ENCODE measurements around the gene IFRD1.

The IFRD1 gene

DNA sequence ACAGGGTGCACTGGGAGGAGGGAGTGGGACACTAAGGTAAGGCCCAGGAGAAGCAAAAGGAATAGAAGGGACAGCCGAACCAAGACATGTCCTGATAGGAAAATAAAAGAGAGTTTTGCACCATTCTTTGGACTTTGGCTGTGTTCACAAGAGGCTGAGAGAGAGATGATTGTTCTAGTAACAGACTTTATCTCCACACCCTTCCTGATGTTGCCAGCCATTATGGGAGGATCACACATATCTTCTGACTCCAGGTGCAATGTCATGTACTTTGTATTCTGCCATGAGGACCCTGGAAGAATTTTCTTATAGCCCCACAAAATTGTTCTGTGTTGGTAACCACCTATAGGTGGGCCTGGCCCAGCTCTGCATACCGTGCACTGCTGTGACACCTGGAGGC, 41.9 kb downstream of the IFRD1 start:
- TF ChIP-seq ZFP3 (CRISPR knock-in tag; IDR thresholded peaks at IDR 0.05), result no peak
- no peak for TF ChIP-seq TOX (CRISPR knock-in tag; IDR thresholded peaks at IDR 0.05; ENCODE audit: borderline replicate concordance)
- no peak for TF ChIP-seq CSDC2 (CRISPR knock-in tag; IDR thresholded peaks at IDR 0.05)
- TF ChIP-seq, protein P1, sequence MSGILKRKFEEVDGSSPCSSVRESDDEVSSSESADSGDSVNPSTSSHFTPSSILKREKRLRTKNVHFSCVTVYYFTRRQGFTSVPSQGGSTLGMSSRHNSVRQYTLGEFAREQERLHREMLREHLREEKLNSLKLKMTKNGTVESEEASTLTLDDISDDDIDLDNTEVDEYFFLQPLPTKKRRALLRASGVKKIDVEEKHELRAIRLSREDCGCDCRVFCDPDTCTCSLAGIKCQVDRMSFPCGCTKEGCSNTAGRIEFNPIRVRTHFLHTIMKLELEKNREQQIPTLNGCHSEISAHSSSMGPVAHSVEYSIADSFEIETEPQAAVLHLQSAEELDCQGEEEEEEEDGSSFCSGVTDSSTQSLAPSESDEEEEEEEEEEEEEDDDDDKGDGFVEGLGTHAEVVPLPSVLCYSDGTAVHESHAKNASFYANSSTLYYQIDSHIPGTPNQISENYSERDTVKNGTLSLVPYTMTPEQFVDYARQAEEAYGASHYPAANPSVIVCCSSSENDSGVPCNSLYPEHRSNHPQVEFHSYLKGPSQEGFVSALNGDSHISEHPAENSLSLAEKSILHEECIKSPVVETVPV (CRISPR knock-in tag; IDR thresholded peaks at IDR 0.05), result no peak
- TF ChIP-seq, protein P2, sequence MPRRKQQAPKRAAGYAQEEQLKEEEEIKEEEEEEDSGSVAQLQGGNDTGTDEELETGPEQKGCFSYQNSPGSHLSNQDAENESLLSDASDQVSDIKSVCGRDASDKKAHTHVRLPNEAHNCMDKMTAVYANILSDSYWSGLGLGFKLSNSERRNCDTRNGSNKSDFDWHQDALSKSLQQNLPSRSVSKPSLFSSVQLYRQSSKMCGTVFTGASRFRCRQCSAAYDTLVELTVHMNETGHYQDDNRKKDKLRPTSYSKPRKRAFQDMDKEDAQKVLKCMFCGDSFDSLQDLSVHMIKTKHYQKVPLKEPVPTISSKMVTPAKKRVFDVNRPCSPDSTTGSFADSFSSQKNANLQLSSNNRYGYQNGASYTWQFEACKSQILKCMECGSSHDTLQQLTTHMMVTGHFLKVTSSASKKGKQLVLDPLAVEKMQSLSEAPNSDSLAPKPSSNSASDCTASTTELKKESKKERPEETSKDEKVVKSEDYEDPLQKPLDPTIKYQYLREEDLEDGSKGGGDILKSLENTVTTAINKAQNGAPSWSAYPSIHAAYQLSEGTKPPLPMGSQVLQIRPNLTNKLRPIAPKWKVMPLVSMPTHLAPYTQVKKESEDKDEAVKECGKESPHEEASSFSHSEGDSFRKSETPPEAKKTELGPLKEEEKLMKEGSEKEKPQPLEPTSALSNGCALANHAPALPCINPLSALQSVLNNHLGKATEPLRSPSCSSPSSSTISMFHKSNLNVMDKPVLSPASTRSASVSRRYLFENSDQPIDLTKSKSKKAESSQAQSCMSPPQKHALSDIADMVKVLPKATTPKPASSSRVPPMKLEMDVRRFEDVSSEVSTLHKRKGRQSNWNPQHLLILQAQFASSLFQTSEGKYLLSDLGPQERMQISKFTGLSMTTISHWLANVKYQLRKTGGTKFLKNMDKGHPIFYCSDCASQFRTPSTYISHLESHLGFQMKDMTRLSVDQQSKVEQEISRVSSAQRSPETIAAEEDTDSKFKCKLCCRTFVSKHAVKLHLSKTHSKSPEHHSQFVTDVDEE (CRISPR knock-in tag; IDR thresholded peaks at IDR 0.05), result no peak
- TF ChIP-seq OSR1 (CRISPR knock-in tag; IDR thresholded peaks at IDR 0.05), result no peak
- ATAC-seq, result no peak

DNA sequence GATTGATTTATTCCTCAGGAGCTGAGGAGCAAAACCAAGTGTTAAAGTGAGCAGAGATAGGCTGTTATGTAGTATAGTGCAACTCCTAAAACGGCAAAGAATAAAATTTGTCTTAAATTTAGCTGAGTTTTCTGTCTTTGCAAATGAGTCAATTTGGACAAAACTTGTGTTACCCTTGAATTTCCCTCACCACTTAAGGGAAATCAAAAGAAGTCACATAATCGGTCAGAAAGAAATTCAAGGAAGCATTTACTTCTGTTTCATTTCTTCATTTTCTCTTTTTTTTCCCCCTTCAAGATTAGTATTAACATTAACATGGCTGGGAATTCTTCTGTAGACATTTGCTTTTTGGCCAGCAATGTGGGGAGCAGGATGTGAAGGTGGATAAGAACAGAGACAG, 44.4 kb downstream of the IFRD1 start:
- TF ChIP-seq, protein P3, sequence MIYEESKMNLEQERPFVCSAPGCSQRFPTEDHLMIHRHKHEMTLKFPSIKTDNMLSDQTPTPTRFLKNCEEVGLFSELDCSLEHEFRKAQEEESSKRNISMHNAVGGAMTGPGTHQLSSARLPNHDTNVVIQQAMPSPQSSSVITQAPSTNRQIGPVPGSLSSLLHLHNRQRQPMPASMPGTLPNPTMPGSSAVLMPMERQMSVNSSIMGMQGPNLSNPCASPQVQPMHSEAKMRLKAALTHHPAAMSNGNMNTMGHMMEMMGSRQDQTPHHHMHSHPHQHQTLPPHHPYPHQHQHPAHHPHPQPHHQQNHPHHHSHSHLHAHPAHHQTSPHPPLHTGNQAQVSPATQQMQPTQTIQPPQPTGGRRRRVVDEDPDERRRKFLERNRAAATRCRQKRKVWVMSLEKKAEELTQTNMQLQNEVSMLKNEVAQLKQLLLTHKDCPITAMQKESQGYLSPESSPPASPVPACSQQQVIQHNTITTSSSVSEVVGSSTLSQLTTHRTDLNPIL (CRISPR knock-in tag; IDR thresholded peaks at IDR 0.05; ENCODE audit: low read depth), result no peak
- TF ChIP-seq, protein P2 (CRISPR knock-in tag; IDR thresholded peaks at IDR 0.05), result no peak
- TF ChIP-seq POU6F1 (CRISPR knock-in tag; IDR thresholded peaks at IDR 0.05; ENCODE audit: borderline replicate concordance, low read depth) (no peak), BACH2 (CRISPR knock-in tag; IDR thresholded peaks at IDR 0.05; ENCODE audit: borderline replicate concordance) (no peak), ZNF8 (CRISPR knock-in tag; IDR thresholded peaks at IDR 0.05) (no peak), RARB (CRISPR knock-in tag; IDR thresholded peaks at IDR 0.05) (no peak), ZFP30 (CRISPR knock-in tag; IDR thresholded peaks at IDR 0.05) (no peak), ISL1 (CRISPR knock-in tag; IDR thresholded peaks at IDR 0.05) (no peak), ZNF565 (CRISPR knock-in tag; conservative IDR thresholded peaks at IDR 0.05; ENCODE audit: low read depth) (no peak), CSDC2 (CRISPR knock-in tag; IDR thresholded peaks at IDR 0.05) (no peak), OSR1 (CRISPR knock-in tag; IDR thresholded peaks at IDR 0.05) (no peak), GLIS3 (CRISPR knock-in tag; IDR thresholded peaks at IDR 0.05) (no peak), PPARA (CRISPR knock-in tag; IDR thresholded peaks at IDR 0.05; ENCODE audit: borderline replicate concordance) (no peak), SNAI2 (CRISPR knock-in tag; IDR thresholded peaks at IDR 0.05) (no peak), ZC3H10 (CRISPR knock-in tag; IDR thresholded peaks at IDR 0.05) (no peak), TCF4 (CRISPR knock-in tag; IDR thresholded peaks at IDR 0.05; ENCODE audit: borderline replicate concordance) (no peak), ARNTL (CRISPR knock-in tag; IDR thresholded peaks at IDR 0.05; ENCODE audit: borderline replicate concordance, low read depth) (no peak), ESRRG (CRISPR knock-in tag; IDR thresholded peaks at IDR 0.05) (no peak), ZNF70 (CRISPR knock-in tag; IDR thresholded peaks at IDR 0.05) (no peak)
- TF ChIP-seq, protein P1 (CRISPR knock-in tag; IDR thresholded peaks at IDR 0.05), result no peak
- ATAC-seq, result no peak

Data from SK-N-SH treated with all-trans-retinoic acid at 6 μM for 48 hours (cell line).